ENCODE measurements around the gene GLRA3.

- TF ChIP-seq CTCF (IDR thresholded peaks at IDR 0.05) (no peak), POLR2A (IDR thresholded peaks at IDR 0.05) (no peak)
Measured at GRCh38 chr4:174707902-174708301, 121.1 kb downstream of the GLRA3 start.
